ENCODE results near the gene PDZD11.

GRCh38 chrX:70253377-70254062 lies 36.2 kb downstream of the PDZD11 start:
- TF ChIP-seq ZBTB34 (CRISPR knock-in tag; IDR thresholded peaks at IDR 0.05) (no peak), RAD21 (CRISPR knock-in tag; conservative IDR thresholded peaks at IDR 0.05 in 1 of 2, IDR thresholded peaks at IDR 0.05 in 1 of 2) (no peak), ZNF518B (CRISPR knock-in tag; IDR thresholded peaks at IDR 0.05) (no peak)
